HG02970 (cell line): ENCODE data around the gene NOTCH2.

Experiments used
- ATAC-seq: cut with Tn5 transposase; IDR thresholded peaks from one replicate; pipeline ENCODE4 v1.9.1; 2021; ENCODE audit warnings: mild to moderate bottlenecking, moderate library complexity, moderate number of reproducible peaks; ENCODE audit not compliant: unreplicated experiment, low FRiP score

The NOTCH2 gene

DNA sequence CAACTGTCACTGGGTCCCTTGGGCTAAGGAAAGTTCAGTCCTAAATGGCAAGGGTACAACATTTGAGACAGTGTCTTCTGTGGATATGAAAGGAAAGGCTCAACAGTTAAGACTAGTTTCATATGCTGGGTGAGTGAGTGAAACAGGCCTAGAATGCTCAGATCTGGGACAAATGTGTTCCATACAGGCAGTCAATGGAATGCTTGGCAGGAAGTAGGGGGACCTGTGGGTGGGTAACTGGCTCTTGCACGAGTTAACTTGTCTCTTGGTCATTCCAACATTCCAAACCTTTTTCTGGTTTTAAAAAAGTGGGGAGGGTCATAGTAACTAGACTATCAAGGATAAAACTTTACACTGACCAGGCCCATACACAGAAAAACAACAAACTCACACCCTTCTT lies 155.4 kb downstream of the NOTCH2 start:
- ATAC-seq = no peak

DNA sequence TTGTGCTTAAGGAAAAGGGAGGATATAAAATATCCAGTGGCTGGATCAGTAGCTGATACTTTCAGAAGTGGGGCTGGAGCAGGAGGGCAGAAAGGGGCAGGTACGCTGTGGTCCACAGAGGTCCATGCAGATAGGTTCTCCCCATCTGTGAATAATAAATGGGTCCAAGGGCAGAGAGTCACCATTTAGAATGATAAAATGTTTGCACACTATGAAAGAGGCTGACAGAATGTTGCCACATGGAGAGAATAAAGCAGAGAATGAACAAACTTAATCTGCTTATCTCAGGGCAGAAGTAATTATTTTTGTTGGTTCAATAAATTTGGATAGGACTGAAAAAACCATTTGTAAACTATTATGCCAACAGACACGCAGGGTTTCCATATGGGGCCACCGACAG lies 156.5 kb downstream of the NOTCH2 start:
- no peak for ATAC-seq

DNA sequence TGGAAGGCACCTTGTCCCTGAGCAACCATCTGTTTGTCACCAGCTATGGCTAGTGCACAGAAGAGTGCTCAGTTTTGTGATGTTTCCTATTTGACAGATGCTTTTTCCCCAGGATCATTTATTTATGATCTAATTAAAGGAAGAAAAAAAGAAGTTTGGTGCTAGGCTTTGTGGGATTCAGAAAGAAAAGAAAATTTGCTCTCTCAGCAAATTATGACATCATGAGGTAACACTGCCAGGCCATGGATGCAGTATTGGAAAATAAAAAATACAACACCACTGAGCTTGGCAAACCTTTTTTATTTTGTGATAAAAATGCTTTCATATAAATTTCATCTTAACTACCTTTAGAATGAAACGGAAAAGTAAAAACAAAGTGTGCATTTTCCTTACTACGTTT lies 157.7 kb downstream of the NOTCH2 start:
- no peak for ATAC-seq

DNA sequence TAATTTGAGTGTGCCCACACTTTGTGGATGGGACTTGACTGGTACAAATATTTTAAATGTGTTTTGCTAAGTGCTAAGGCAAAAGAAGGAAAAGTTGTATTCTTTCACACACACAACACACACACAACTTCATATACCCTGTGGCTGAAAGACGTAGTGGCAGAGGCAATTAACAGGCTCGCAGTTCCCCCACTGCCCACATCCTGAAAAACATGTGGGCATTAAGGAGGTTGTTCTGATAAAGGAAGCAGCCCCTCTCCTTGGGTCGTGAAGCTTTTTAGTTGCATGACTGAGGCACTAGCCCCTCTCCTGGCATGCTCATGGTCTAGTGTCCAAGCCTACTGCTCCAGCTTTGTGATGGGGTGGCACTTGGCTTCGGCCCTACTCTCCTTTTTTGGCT lies 158.8 kb downstream of the NOTCH2 start:
- ATAC-seq = no peak

DNA sequence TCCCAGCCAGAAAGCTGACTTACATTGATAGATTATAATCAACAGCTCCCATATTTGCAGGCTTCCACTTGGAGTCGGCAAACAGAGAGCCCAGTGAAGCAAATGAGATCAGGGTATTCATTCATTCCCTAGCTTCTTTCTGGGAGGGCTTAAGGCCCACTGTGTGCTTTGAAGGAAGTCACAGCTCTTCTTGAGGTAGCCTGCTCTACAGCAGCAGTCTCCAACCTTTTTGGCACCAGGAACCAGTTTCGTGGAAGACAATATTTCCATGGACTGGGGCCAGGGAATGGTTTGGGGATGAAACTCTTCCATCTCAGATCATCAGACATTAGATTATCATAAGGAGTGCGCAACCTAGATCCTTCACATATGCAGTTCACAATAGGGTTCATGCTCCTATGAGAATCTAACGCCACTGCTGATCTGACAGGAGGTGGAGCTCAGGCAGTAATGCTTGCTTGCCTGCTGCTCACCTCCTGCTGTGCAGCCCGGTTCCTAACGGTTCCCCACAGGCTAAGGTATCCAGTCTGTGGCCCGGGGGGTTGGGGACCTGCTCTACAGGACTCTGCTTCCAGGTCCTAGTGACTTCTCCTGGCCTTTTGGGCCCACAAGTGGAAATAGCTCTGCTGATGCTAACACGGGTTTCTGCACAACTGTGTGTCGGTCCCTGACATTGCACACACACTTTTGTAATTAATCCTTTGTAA lies 159.4 kb downstream of the NOTCH2 start:
- no peak for ATAC-seq

DNA sequence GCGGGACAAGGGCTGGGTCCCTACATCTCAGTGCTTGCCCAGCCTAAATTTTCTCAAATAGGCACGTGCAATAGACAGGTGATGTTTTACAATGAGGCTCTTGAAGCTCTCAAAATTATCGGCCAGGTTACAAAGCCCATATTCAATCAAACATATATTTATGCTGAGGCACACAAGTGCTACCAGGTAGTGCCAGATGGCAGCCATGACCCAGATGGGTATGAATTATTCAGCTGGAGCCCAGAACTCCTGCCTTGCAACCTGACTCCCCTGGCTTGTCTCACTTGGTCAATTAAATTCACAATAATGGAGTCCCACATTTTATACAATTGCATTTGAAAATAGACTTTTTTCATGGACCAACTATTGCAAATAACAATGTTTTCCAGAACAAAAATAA lies 160.8 kb downstream of the NOTCH2 start:
- no peak for ATAC-seq

DNA sequence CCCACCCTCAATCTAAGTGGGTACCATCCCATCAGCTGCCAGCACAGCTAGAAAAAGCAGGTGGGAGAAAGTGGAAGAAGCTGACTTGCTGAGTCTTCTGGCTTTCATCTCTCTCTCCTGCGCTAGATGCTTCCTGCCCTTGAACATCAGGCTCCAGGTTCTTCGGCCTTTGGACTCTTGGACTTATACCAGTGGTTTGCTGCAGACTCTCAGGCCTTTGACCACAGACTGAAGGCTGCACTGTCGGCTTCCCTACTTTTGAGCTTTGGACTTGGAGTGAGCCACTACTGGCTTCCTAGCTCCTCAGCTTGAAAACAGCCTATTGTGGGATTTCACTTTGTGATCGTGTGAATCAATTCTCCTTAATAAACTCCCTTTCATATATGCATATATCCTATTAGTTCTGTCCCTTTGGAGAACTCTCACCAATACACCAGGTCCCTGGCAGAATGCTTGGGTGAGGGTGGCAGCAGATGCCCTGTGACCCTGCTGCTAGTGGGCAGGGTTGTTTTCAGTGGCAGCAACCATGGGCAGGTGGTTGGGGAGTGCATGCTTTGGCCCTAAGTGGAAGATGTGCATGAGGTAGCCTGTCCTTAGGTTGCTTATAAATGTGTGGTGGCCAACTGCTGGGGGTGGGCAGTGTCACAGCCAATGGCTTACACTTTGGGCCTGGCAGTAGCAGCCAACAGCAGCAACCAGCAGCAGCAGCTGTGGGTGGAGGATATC lies 162.4 kb downstream of the NOTCH2 start:
- no peak for ATAC-seq

- ATAC-seq = no peak
These were observed 166.0 kb downstream of the NOTCH2 start for GRCh38 chr1:119903443-119903835.

- ATAC-seq = no peak
These were observed 166.6 kb downstream of the NOTCH2 start for GRCh38 chr1:119902775-119903442.

DNA sequence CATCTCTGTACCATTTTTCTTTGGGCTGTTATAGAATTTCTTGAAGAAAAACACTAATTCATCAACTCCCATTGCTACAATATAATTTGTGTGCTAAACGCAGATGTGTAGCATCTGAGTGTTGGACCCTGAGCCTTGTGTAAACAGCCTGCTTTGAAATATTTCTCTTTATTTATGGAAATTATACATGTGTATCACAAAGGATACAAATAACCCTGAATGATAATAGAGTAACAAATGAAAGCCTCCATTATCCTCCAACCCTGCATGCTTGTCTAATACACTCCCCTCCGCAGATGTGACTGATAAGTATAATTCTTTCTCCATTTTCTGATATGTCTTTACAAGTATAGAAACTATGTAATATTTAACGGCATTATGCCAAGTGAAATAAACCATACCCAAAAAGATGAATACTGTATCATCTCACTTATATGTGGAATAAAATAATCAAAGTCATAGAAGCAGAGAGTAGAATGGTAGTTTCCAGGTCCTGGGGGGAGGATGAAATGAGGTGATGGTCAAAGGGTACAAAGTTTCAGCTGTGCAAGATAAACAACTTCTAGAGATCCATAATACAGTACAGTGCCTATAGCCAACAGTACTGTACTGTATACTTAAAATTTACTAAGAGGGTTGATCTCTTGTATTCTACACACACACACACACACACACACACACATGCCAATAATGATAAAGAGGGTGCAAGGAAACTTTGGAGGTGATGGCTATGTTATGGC lies 170.3 kb downstream of the NOTCH2 start:
- ATAC-seq = no peak

- no peak for ATAC-seq
These were observed 170.9 kb downstream of the NOTCH2 start for GRCh38 chr1:119898530-119898929.

DNA sequence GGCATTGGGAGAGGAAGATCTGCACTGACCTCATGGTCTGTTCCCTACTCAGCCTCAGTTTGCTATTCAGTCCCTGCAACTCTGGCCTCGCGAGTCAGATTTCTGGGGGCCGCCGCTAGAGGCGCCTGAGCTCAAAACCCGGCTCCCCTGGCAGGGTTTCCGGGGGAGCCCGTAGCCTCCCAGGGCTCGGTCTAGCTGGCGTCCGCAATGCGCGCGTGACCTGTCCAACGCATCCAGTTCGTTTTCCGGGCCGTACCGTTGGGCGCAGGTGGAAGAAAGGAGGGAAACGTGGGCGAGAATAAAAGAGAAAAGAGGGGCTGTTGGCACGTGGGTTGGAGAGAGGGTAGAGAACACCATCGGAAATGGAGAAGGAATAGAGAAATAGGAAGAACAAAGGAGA lies 173.2 kb downstream of the NOTCH2 start, which contains the start of gene ADAM30:
ADAM30 (minus strand) TSS at position 213 of the 400 bp plus-strand sequence; CDS start at position 34, 179 bp downstream.
- ATAC-seq = no peak

DNA sequence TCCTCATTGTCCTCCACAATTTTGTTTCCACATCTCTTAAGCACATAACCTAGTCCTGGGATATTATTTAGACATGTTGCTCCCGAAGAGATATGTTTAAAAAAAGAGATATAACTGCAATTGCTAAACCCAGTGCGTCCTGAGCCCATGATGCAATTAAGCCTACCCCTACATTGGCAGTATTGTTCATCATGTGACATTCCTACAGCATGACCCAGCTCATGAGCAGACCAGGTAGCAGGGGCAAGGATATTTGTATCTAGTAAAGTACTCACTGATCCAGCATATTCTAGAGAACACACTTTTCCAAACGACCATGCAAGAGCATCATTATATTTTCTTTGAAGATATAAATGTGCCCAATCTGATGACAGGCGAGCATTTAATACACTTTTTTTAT lies 174.4 kb downstream of the NOTCH2 start:
- ATAC-seq = no peak

GRCh38 chr1:119893827-119894700 lies 175.4 kb downstream of the NOTCH2 start:
- no peak for ATAC-seq

GRCh38 chr1:119893238-119893791 lies 176.1 kb downstream of the NOTCH2 start:
- ATAC-seq = no peak

- no peak for ATAC-seq
These were observed 178.1 kb downstream of the NOTCH2 start for GRCh38 chr1:119891386-119891785.

GRCh38 chr1:119888476-119888875 lies 181.0 kb downstream of the NOTCH2 start:
- no peak for ATAC-seq

DNA sequence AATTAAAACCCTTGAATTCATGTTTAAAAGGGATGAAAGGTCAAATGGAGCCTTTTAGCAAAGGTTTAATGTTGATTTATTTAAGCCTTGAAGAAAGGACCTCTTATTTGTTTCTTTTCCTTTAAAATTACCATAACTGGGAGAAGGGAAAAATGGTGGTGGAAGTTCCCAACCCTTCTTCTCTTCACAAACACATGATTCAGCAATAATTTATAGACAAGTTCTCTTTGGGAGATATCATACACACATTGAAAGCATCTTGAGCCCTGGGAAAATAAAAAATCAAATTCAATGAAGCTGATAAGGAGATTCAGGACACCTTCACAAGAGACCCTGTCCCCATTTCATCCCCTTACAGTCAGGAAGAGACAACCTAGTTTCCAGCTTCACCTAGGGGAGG lies 182.0 kb downstream of the NOTCH2 start:
- no peak for ATAC-seq

- no peak for ATAC-seq
These were observed 183.3 kb downstream of the NOTCH2 start for GRCh38 chr1:119885903-119886783.
